EL (cell line): ENCODE data around the gene ATAT1.

Experiments
- DNase-seq: peaks from one replicate; pipeline ENCODE4 v3.0.0-alpha.2; 2016

Gene ATAT1

GRCh38 chr6:30685157-30686008 lies 58.7 kb downstream of the ATAT1 start:
- peak; percentile 54 for DNase-seq

DNA sequence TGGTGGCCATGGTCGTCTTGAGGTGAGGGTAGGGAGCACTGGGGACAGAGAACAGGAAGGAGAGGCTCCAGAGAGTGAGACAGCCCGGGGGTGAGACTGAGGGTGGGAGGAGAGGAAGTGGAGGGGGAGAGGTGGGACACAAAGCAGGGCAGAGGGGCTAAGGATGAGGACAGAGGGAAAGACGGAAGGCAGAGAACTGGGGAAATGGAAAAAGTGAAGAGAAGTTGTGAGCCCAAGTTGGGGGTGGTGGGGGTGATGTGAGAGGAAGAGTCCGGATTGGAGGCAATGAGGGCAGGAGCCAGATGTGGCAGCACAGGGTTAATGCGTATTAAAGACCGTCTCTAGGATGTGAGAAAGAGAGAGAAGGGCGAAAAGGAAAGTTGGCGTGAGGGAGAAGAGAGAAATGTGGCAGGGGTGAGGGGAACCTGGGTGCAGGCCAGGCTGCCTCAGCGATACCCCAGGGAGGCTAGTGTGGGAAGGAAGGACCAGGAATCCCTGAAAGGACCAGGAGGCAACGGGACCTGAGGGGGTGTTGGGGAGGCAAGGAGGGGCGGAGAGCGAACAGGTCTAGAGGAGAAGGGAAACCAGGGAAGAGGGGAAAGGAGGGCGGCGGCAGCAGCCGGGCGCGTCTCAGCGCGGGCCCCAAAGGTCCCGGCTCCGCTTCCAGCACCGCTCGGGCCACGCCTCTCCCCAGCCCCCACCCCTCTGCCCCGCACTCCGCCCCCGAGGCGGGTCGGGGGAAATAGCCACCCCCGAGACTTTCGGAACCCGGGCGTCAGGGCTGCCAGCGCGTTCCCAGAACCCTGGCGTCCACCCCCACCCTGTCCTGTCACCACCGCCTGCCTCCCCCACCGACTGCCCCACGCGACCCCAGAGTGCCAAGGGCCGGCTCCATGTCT lies 59.6 kb downstream of the ATAT1 start, which contains the start of gene PPP1R18:
PPP1R18 (minus strand) TSS at position 637 of the 899 bp plus-strand sequence; CDS start at position 10, 627 bp downstream.
- DNase-seq, result peak; percentile 79

- peak; percentile 98 for DNase-seq
These were observed 60.4 kb downstream of the ATAT1 start for GRCh38 chr6:30686908-30687658.

- peak; percentile 52 for DNase-seq
These were observed 61.2 kb downstream of the ATAT1 start for GRCh38 chr6:30687659-30688431.

DNA sequence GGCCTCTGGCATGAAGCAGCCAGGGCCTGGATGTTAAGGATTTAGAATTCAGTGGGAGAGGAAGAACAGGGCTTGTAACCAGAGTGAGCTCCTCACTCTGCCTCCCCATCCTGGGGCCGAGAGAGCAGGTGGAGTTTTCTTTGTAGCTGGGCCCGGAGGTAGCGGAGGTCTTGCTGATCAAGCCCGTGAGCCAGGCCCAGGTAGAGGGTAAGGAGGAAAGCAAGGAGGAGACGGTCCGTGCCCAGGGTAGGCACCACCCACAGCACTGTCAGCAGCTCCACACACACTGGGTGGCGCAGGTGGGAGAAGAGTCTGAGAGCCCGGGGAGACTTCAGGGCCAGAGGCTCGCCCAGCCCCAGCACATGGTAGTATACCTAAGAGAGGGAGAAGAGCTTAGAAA lies 61.9 kb downstream of the ATAT1 start:
- no peak for DNase-seq

DNA sequence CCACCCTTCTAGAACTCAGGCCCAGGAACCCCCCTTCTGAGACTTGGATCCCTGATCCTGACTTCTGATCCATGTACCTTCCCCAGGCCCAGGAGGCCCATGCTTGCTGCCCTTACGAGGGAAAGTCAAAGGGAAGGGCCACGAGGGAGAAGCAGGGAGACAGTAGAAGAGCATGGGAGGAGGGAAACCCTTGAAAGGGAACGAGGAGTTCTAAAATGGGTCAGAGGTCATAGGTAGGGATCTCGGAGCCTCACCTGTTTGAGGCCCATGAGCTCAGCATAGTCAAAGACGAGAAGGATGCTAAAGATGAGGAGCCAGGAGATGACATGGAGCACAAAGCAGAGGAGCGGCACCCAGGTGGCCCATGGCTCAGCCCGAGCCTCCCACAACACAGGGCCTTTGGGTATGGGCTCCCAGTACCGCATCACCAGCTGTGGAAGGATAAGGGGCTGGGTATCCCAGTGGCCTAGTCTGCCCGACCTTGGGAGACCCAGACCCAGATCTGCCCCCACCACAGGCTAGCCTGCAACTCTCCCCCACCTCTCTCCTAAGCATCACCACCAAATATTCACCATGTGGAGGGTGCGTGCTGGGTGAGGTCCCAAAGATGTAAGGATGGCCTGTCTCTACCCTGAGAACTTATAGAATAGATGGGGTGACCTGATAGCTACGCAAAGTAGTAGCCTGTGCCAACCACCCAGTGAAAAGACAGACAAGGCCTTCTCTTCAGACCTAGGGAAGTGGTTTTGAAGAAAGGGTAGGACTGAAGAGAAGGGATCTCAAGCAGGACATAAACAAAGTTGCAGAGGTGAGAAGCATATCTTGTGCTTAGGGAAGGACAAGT lies 62.6 kb downstream of the ATAT1 start:
- DNase-seq, result no peak

DNA sequence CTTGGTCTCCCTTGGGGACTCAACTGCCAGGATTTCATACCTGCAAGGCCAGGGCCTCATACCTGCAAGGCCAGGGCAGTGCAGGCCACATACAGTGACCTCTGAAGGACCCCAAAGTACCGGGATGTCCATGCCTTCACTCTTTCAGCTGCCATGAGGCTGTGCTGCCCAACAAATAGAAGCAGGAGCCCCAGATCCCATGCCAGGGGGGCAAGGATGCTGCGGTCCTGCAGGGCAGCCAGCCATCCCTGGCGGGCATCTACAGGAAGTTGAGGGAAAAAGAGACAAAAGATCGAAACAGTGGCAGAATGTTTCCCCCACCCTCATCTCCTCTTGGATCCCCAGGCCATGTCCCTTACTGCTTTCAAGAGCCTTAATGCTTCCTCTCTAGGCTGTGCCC lies 63.3 kb downstream of the ATAT1 start:
- DNase-seq, result no peak

- peak; percentile 92 for DNase-seq
These were observed 63.9 kb downstream of the ATAT1 start, which contains the start of gene NRM for GRCh38 chr6:30690403-30691207. TSS of gene NRM (minus strand) at chr6:30690984. CDS start at chr6:30690974, 10 bp downstream.

GRCh38 chr6:30691208-30691847 lies 64.7 kb downstream of the ATAT1 start:
- no peak for DNase-seq
